NCI-H1436 (cell line): ENCODE results near the gene C3orf80.
A peak's percentile ranks its signal among the peaks of the same experiment; 100 is the strongest.
"Not testable (repeated sequence)": the region's sequence is repeated elsewhere in the genome, so short reads cannot be mapped to it uniquely, and the experiment has no call there.

Experiments used
- DNase-seq: peaks from one replicate; lab custom pipeline; 2025; lab: John Stamatoyannopoulos, UW

The C3orf80 gene

GRCh38 chr3:160225176-160226025 is at the start of gene C3orf80:
TSS of gene C3orf80 (plus strand) at chr3:160225422. CDS start at chr3:160225636, 214 bp downstream.
- DNase-seq, result peak; percentile 62

DNA sequence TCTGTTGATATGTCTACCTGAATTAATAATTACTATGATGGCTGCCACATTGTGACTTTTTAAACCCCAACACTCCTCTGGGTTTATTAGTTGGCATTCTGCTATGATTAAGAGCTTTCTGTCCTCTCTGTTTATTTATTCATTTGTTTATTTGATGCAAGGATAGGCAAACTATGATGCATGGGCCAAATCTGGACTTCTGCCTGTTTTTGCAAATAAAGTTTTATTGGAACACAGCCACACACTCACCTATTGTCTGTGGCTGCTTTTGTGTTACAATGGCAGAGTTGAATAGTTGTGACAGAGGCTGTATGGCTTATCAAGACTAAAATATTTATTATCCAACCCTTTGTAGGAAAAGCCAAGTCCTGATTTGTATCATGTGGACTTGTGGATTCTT is 48.3 kb upstream of the C3orf80 start:
- DNase-seq, result no peak

GRCh38 chr3:160178661-160179060 is 46.6 kb upstream of the C3orf80 start:
- not testable (repeated sequence) for DNase-seq

GRCh38 chr3:160179403-160179802 is 45.8 kb upstream of the C3orf80 start:
- not testable (repeated sequence) for DNase-seq

DNA sequence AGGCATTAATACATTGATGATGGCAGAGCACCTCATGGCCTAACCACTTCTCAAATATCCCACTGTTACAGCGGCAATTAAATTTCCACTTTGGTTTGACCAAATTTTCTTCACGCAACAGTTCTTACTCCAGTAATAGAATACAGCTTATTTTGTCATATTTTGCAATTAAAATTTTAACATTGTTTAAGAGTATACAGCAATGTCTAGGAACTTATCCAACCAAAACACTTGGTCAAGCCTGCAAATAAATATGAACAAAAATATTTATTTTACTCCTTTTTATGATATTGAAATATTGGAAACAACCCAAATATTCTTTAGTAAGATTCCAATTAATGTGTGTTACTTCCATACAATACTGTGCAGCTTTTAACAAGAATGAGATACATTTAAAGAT is 45.3 kb upstream of the C3orf80 start:
- no peak for DNase-seq

- DNase-seq, result no peak
Observed at GRCh38 chr3:160180581-160181216, 44.5 kb upstream of the C3orf80 start.

- DNase-seq, result no peak
Observed at GRCh38 chr3:160183345-160184076, 41.7 kb upstream of the C3orf80 start.

DNA sequence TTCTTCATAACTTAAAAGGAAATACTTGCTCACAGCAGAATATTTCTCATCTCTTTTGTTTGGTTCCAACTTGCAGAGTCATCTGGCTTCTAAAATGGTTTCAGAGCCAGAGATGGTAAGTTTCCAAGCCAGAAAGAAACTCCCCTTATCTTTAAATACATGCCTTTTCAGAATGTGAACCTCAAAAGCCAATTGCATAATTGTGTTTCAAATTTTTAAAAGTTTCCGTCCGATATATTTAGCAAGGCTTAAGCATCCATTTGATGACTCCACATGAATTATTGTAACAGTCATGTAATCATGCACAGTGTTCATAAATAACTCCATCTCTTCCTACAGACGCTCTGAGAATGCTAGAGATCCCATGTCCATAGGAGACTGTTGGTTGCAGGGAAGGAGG is 40.6 kb upstream of the C3orf80 start:
- DNase-seq, result no peak

DNA sequence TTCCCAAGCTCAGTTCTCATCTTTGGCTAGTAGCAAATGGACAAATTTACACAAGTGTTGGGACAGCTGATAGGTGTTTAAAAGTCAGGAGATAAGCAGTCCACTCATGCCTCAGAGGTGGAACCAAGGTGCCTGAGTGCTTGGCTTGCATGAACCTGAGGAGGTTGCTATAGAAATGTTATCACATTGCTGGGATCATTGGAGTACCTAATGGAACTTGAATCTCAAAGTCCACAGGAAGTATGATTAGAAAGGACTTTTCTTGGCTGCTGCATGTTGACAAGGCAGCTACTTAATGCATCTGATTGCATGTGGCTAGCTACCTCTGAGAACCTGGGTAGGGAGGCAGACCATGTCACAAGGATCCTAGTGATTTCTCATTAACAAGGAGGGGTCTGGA is 39.5 kb upstream of the C3orf80 start:
- DNase-seq, result no peak

- no peak for DNase-seq
Observed at GRCh38 chr3:160187288-160187687, 37.9 kb upstream of the C3orf80 start.

GRCh38 chr3:160192310-160193029 is 32.8 kb upstream of the C3orf80 start:
- no peak for DNase-seq

GRCh38 chr3:160193644-160194192 is 31.5 kb upstream of the C3orf80 start:
- no peak for DNase-seq

GRCh38 chr3:160194438-160194837 is 30.8 kb upstream of the C3orf80 start:
- DNase-seq, result no peak

- no peak for DNase-seq
Observed at GRCh38 chr3:160195106-160195505, 30.1 kb upstream of the C3orf80 start.

GRCh38 chr3:160196511-160197104 is 28.6 kb upstream of the C3orf80 start:
- no peak for DNase-seq

DNA sequence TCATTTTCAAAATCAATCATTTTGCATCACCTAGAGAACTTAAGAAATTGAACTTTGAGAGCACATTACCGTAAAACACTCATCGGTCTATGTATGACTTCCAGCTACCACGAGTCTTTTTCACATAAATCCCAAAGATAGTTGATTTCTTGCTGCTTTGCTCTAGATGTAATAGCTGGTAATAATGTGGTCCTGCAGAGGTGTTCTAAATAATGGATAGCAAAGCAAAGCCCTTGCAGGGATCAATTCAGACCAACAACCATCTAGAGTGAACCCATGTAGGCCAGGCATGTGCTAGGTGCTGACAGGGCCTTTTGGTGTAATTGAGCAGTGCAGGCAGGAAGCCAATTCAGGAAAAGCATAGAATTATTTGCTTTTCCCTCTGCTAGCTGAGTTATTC is 26.1 kb upstream of the C3orf80 start:
- DNase-seq, result no peak

GRCh38 chr3:160200353-160200752 is 24.9 kb upstream of the C3orf80 start:
- peak; percentile 92 for DNase-seq

DNA sequence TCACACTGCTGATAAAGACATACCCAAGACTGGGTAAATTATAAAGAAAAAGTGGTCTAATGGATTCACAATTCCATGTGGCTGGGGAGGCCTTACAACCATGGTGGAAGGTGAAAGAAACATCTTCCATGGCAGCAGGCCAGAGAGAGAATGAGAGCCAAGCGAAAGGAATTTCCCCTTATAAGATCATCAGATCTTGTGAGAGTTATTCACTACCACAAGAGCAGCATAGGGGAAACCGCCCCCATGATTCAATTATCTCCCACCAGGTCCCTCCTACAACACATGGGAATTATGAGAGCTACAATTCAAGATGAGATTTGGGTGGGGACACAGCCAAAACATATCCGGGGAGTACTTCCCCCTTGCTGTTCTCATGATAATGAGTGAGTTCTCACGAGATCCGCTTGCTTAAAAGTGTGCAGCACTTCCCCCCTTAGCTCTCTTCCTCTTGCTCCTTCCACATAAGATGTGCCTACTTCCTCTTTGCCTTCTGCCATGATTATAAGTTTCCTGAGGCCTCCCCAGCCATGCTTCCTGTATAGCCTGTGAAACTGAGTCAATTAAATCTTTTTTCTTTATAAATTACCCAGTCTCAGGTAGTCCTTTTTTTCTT is 20.7 kb upstream of the C3orf80 start:
- DNase-seq, result not testable (repeated sequence)

DNA sequence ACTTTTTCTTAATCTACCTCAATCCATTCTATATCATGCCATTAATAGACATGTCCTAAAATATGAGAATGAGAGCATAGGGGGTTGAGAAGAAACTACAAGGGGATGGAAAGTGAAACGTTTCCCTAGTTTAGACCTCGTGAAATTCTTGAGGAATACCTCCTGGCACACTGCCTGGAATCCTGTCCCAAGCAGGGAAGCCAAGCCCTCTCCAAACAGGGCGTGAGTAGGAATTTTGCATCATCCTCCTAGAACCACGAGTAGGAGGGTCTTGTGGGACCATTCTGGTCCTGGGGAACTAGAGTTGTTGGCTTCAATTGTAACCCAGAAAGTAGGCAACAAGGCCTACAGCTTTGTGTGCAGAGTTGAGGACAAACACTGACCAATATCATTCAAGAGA is 19.6 kb upstream of the C3orf80 start:
- no peak for DNase-seq

DNA sequence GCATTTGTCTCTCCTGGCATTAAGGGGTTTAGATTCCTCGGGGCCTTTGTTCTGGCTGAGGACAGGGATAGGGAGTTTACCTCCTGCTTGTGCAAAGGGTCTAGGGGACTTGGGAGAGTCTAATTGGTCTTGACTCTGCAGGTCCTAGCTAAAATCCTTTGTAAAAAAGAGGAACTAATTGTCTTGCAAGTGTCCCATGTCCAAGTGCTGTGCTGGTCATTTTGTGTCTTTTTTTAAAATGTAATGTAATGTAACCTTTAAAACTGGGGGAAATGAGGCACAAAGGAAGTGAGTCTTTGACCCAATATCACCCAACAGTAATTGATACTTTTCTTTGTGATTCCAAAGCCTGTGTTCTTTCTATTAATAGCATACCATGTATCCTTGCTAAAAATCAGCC is 14.9 kb upstream of the C3orf80 start:
- DNase-seq, result no peak

DNA sequence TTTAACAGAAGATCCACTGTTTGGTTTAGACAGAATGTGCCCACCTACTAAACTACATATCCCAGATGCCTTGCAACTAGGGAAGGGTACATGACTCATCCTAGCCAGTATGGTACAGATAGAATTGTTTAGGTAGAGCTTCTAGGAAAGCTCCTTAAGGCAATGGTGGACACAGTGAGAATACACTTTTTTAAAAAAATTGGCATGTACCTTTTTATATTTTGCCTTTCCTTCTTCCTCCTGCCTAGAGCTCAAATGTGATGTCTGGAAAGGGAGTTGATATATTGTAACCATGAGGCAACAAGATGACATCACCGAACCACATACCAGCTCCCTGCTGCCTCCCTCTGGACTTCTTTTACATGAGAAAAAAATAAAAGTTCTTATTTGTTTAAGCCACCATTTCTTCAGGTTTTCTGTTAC is 14.4 kb upstream of the C3orf80 start:
- no peak for DNase-seq
